ENCODE results near the gene UBASH3B.

Gene UBASH3B

DNA sequence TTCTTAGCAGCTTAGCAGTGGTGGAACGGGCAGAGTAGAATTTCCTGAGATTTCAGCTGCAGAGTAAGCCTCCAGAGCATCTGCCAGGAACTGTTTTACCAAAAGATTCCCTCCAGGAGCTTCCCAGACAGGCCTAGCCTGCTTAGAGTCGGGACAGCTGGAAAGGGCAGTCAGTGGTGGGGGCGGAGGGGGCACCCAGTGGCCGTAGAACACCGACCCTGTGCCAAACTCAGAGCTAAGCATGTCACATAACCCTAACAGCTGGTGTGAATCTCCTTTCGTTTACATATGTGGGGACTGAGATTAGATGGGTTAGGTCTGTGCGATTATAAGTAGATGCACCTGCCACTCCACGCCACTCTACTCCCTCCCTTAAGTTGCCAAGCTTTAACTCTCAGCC is 102.8 kb downstream of the UBASH3B start:
- no peak for DNase-seq

- no peak for DNase-seq
Measured at GRCh38 chr11:122758974-122759373, 103.5 kb downstream of the UBASH3B start.

DNA sequence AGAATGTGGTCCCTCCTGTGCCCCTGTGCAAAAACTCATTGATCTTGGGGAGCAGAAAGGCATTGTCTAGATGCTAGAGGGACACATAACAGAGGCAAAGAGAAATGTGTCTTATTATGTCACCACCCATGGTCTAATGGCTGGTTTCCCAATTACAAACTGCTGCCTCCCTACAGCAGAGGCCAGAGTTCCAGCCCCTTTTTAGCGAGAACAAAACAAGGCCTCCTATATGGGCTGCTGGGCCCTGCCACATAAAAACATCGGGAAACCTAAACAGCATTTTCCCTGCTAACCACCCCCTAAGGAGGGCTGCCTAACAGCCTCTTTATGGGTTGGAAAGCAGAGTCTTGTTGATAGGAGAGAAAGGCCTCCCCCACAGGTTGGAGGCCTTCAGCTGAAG is 107.6 kb downstream of the UBASH3B start:
- DNase-seq, result no peak

GRCh38 chr11:122764371-122765090 is 109.0 kb downstream of the UBASH3B start:
- no peak for DNase-seq

- DNase-seq, result no peak
Measured at GRCh38 chr11:122765487-122766131, 110.1 kb downstream of the UBASH3B start.

DNA sequence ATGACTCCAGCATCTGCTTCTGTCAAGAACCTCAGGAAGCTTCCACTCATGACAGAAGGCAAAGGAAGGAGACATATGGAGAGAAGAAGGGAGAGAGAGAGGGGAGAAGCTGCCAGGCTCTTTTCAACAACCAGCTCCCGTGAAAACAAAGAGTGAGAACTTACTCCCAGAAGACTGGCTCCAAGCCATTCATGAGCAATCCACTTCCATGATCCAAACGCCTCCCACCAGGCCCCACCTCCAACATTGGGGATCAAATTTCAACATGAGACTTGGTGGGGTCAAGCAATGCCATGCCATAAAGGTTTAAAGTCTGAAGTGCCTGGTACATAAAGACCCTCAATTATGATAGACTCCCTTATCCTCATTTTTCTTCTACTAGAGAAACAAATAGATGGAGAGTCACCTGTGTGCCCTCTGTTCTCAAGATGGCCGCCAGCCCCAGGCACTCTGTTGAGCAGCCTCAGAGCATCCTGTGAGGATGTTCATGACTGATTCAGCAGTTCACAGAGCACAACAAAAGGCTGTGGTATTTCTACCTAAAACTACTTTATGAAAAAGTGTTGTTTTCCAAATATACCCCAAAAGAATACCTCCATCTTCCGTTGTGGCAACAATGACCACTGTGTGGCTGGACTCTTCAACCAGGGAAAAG is 113.7 kb downstream of the UBASH3B start:
- DNase-seq, result no peak

DNA sequence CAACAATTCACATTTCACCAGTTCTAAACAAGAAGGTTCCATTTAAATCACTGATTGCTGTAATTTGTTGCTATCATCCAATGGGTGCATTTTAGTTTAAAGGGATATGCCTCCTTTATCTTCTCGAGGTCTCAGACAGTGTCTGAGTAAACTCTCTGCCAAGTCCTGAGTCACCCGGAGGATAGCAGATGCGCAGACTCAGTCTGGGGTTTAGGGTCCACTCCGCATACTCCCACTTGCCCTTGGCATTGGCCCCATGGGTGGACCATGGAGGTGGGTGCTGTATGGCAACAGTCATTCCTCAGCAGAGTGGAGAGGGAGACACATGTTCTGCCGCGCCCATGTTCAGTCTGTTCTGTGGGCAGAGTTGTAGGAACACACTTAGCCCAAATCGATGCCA is 117.4 kb downstream of the UBASH3B start:
- no peak for DNase-seq

DNA sequence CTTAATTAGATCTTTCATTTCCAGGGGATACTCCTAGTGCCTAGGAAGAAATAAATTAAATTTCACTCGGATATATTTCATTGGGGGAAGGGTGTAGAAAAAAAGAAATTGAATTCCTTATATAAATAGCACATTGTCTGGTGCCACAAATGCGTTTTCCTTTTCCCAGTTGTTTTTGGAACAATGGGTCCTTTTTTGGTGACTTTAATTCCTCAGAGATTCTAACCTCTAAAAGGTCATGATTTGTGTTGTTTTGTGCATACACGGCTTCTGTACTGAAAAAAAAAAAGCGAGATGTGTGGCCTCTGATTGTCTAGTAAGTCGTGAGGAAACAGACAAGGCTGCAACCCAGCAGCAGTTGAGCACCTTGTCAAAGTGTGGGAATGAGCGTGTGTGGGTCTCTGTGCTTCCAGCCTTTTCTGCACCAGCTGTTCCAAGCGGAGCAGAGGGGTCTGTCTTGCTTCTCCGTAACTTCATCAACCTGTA is 118.3 kb downstream of the UBASH3B start:
- no peak for DNase-seq

DNA sequence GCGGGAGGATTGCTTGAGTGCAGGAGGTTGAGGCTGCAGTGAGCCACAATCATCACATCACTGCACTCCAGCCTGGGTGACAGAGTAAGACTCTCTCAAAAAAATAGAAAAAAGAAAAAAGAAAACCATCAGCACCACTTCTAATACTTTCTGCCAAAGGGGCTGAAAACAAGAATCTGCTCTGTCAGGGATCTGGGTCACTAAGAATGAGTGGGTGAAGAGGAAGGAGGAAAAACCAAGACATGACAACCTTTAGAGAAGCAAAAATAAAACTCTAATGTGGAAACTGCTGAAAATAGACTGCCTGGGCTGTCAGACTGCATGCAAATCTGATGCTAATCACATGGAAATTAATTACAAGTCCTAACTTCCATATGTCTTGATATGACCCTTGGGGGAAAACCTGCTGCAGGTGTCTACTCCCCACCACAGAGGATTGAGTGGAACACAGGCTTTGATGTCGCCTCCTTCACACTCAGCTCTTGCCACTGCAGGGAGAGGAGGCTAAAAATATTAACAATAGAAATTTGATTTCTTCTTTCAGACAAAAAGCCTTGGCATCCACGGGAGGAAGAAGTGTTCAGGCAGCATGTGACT is 120.3 kb downstream of the UBASH3B start:
- DNase-seq, result no peak

GRCh38 chr11:122776546-122776945 is 121.0 kb downstream of the UBASH3B start:
- no peak for DNase-seq

DNA sequence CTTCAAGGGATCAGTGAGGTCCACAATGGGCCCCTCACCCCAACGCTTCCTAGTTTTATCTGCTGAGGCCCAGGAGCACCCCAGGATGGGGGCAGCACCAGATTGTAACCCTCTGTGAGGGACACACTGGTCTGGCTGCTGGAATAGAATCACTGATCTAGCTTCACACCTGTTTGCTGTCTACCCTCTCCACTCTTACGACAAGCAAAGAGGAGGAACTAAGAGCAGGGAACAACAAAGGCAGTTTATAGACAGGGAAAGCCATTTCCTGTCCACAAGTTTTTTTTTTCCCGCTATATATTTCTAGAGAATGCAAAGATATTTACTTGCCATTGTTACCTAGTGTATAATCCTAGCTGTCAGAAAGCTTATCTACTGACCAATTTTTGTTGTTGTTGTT is 121.8 kb downstream of the UBASH3B start:
- DNase-seq, result no peak

GRCh38 chr11:122778148-122778547 is 122.6 kb downstream of the UBASH3B start:
- DNase-seq, result no peak

DNA sequence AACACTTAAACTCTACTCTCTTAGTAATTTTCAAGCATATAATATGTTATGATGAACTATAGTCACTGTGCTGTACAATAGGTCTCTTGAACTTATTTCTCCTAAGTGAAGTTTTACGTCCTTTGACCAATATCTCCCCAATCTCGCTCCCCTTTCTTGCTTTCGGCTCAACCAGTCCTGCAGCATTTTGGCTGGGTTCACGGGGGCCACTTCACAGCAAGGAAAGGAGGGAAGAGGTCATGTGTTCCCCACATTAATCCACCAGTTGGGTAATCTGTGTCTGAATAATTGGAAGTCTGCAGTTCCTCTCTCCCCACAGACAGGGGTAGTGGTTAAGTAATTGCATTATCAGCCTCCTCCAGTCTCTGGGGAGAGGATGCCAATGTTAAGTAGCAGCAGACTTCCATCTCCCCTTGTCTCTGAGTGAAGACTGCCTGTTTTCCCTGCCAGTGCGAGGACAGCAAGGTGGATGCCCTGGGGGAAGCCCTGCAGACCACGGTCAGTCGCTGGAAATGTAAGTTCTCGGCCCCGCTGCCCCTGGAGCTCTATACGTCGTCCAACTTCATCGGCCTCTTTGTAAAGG is 123.6 kb downstream of the UBASH3B start:
- DNase-seq, result no peak

DNA sequence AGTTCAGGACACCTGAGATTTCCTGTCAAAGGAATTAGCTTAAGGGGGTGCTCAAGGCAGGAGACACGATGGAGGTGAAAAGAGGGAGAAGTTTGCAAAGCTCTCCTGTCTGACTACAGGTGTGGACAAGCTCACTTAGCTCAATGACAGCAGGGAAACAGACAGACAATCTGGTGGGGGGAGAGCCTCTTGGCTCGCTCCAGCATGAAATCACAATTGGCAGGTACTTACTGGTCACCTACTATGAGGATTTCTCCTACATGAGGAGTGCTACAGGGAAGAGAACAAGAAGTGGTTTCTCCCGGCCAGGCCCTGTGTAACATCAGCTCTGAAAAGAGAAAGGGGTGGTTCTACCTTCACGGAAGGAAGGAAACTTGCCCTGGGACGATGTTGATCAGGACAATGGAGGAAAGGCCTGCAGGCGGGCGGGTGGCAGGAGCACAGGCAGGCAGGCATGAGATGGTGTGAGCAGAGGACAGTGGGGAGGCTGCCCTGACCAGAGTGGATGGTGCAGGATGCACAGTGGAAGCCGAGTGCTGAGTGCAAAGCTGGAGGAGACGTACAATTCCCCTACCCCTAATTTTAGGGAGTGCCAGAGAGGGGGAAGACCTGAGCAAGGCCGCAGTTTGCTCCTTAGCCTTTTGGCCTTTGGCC is 124.9 kb downstream of the UBASH3B start:
- DNase-seq, result no peak

GRCh38 chr11:122781378-122782195 is 126.1 kb downstream of the UBASH3B start:
- DNase-seq, result peak; percentile 80

DNA sequence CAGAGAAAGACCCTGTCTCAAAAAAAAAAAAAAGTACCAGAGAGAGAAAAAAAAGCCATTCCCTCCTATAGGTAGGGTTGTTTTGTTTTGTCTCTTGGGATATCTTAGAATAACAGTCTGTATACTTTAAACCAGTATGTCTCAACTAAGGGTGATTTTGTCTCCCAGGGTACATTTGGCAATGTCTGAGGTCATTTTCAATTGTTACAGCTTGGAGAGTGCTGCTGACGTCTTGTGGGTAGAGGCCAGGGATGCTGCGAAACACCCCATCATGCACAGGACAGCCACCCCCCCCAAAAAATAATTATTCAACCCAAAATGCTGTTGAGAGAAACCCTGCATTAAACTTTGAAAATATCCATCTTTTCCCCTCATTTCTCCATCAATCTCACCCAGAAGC is 126.7 kb downstream of the UBASH3B start:
- DNase-seq, result no peak

DNA sequence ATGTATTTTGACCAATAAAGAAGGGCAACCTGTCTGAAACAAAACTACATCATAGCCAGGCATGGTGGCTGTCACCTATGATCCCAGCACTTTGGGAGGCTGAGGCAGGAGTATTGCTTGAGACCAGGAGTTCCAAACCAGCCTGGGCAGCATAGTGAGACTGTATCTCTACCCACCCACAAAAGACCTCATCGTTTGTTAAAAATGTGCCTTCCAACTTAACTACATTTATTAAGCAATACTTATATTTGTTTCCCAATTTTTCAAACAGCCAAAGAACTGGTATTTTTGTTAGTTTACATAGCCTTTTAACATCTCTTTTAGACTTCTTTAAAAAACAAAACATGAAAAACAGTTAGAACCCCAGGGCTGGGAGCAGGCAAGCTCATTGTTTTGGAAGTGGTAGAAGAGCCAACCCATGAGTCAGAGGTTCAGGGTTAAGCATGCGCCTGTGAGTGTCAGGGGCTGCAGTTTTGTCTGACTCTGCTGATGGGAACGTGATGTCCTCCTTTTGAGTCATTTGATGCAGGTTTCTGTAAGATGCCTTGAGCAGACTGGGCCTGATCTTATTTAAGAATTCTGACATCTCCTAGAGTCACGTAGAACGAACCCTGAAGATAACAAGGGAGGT is 128.9 kb downstream of the UBASH3B start:
- no peak for DNase-seq

GRCh38 chr11:122785031-122785541 is 129.6 kb downstream of the UBASH3B start:
- DNase-seq, result no peak

GRCh38 chr11:122786896-122787295 is 131.4 kb downstream of the UBASH3B start:
- DNase-seq, result no peak

GRCh38 chr11:122788781-122789535 is 133.4 kb downstream of the UBASH3B start:
- DNase-seq, result no peak

All from DMS53 (cell line).